Endometrium (tissue), 2 donors: ENCODE measurements around the gene TMEM167A.

Experiments used
- FAIRE-seq: peaks from 2 replicates; lab custom pipeline; 2012; peaks lifted over from hg19 to GRCh38; lab: Jason Lieb, UNC
- donor health status: control.
- donor health status: control.

Gene TMEM167A

GRCh38 chr5:83034528-83035207, 42.5 kb downstream of the TMEM167A start:
- no peak for FAIRE-seq

GRCh38 chr5:83034036-83034435, 43.2 kb downstream of the TMEM167A start:
- FAIRE-seq: no peak

GRCh38 chr5:83031381-83031780, 45.8 kb downstream of the TMEM167A start:
- FAIRE-seq: no peak

- FAIRE-seq: no peak
Measured at GRCh38 chr5:83029912-83030311, 47.3 kb downstream of the TMEM167A start.

- no peak for FAIRE-seq
Measured at GRCh38 chr5:83026930-83027687, 50.1 kb downstream of the TMEM167A start.

- FAIRE-seq: no peak
Measured at GRCh38 chr5:83026516-83026915, 50.7 kb downstream of the TMEM167A start.

- no peak for FAIRE-seq
Measured at GRCh38 chr5:83025690-83026478, 51.3 kb downstream of the TMEM167A start.

GRCh38 chr5:83022334-83022733, 54.9 kb downstream of the TMEM167A start:
- no peak for FAIRE-seq

- no peak for FAIRE-seq
Measured at GRCh38 chr5:83015676-83016075, 61.5 kb downstream of the TMEM167A start.

- FAIRE-seq: no peak
Measured at GRCh38 chr5:83011985-83012384, 65.2 kb downstream of the TMEM167A start.

GRCh38 chr5:83009408-83009807, 67.8 kb downstream of the TMEM167A start:
- FAIRE-seq: peak; percentile 26

GRCh38 chr5:83007755-83008154, 69.4 kb downstream of the TMEM167A start:
- no peak for FAIRE-seq

- no peak for FAIRE-seq
Measured at GRCh38 chr5:83006683-83007283, 70.4 kb downstream of the TMEM167A start.

- no peak for FAIRE-seq
Measured at GRCh38 chr5:83003791-83004190, 73.4 kb downstream of the TMEM167A start.
